ENCODE data around the gene LGMN. TPM values are rescaled to one million over a fixed set of nuclear protein-coding genes. Genes with fewer than 3 reads are reported as not detected.

The LGMN gene
- total and polyA plus RNA-seq, 9 of the 15 experiments (the other 6 are each of a cell fraction or from before 2014, with no cell fraction given): 0.05 to 1.4 (median 0.43) TPM; not detected in 2

DNA sequence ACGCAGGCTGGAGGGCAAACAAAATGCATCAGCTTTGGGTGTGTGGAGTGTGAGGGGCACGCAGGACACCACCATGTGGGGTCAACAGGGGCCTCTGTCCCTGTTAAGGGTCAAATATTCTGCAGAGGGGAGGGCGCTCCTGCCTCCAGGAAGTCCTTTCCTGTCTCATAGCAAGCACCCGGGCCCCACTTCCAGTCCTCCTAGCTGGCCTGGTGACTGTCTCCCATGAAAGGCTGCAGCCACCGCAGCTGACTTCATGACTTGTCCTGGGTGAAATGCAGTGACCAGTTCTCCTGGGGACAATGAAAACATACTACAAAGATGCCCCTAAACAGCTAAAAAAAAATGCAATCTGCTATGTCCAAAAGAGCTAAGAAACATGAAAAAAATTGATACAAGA is 53.6 kb downstream of the LGMN start:
- Histone ChIP-seq H3K36me3 (ENCODE audit: control insufficient read depth, insufficient read depth, low read length) (no peaks in the 10 kb centered on the region), H3K4me3 (no peak overlapping the region), H2AFZ (ENCODE audit: low read depth, low read length) (no peak overlapping the region), H3K9ac (ENCODE audit: insufficient read depth in 1 of 2, low read depth in 2 of 2, low read length in 2 of 2) (no peak overlapping the region), H3K9me1 (ENCODE audit: control insufficient read depth, insufficient read depth, low read length) (no peaks in the 10 kb centered on the region), H3K79me2 (ENCODE audit: control insufficient read depth, insufficient read depth, low read length) (no peaks in the 10 kb centered on the region), H3K27me3 (ENCODE audit: control insufficient read depth in 2 of 2, insufficient read depth in 2 of 2, low read length in 2 of 2) (peaks cover 0 to 31% of the 10 kb centered on the region in 2 experiments; a peak in 3 of 5 replicates), H4K20me1 (replicated peaks; ENCODE audit: control insufficient read depth, insufficient read depth, low read length) (no peaks in the 10 kb centered on the region), H3K27ac (ENCODE audit: extremely low read depth, low read depth, low read length) (no peak overlapping the region), H3K4me1 (replicated peaks in 1 of 2; ENCODE audit: control insufficient read depth in 2 of 2, insufficient read depth in 2 of 2, low read length in 2 of 2) (no peaks in the 10 kb centered on the region), H3K4me2 (ENCODE audit: insufficient read depth, low read length) (no peak overlapping the region), H3K9me3 (replicated peaks; ENCODE audit: control insufficient read depth, insufficient read depth, low read depth, low read length) (no peaks in the 10 kb centered on the region)
- no TSS peak for BruUV-seq (replicated peaks)
- ChIA-PET CTCF (ENCODE audit: low intra/inter-chr PET ratio) (no interaction called here), POLR2A (no interaction called here)
- FAIRE-seq (no peak), DNase-seq (ENCODE audit: extremely low read depth in 1 of 4, low spot score in 3 of 4) (no peak), ATAC-seq (no peak)
- 0% methylated on average over 5 of the region's 5 CpGs for WGBS (ENCODE audit: insufficient coverage, low coverage, missing lambda C conversion rate)
- intact Hi-C loops (cut with micrococcal nuclease): no loop called here
- in situ Hi-C loops (cut with MboI): no loop called here
- TF ChIP-seq NBN (IDR thresholded peaks at IDR 0.05; ENCODE audit: low read depth) (no peak), RBM15 (IDR thresholded peaks at IDR 0.05; ENCODE audit: insufficient read depth, low read length) (no peak), TCFL5 (CRISPR knock-in tag; conservative IDR thresholded peaks at IDR 0.05) (no peak), SMARCA5 (IDR thresholded peaks at IDR 0.05) (no peak), NR2C2 (CRISPR knock-in tag; IDR thresholded peaks at IDR 0.05) (no peak), NR2C2 (tag; IDR thresholded peaks at IDR 0.05) (no peak), ZFP1 (CRISPR knock-in tag; IDR thresholded peaks at IDR 0.05) (no peak), COPS2 (conservative IDR thresholded peaks at IDR 0.05) (no peak), RB1 (IDR thresholded peaks at IDR 0.05; ENCODE audit: low read depth) (no peak), ZNF232 (CRISPR knock-in tag; IDR thresholded peaks at IDR 0.05) (no peak)
- TF ChIP-seq, protein P1, sequence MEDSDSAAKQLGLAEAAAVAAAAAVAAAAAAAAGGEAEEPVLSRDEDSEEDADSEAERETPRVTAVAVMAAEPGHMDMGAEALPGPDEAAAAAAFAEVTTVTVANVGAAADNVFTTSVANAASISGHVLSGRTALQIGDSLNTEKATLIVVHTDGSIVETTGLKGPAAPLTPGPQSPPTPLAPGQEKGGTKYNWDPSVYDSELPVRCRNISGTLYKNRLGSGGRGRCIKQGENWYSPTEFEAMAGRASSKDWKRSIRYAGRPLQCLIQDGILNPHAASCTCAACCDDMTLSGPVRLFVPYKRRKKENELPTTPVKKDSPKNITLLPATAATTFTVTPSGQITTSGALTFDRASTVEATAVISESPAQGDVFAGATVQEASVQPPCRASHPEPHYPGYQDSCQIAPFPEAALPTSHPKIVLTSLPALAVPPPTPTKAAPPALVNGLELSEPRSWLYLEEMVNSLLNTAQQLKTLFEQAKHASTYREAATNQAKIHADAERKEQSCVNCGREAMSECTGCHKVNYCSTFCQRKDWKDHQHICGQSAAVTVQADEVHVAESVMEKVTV (CRISPR knock-in tag; IDR thresholded peaks at IDR 0.05): no peak
- TF ChIP-seq, protein P2, sequence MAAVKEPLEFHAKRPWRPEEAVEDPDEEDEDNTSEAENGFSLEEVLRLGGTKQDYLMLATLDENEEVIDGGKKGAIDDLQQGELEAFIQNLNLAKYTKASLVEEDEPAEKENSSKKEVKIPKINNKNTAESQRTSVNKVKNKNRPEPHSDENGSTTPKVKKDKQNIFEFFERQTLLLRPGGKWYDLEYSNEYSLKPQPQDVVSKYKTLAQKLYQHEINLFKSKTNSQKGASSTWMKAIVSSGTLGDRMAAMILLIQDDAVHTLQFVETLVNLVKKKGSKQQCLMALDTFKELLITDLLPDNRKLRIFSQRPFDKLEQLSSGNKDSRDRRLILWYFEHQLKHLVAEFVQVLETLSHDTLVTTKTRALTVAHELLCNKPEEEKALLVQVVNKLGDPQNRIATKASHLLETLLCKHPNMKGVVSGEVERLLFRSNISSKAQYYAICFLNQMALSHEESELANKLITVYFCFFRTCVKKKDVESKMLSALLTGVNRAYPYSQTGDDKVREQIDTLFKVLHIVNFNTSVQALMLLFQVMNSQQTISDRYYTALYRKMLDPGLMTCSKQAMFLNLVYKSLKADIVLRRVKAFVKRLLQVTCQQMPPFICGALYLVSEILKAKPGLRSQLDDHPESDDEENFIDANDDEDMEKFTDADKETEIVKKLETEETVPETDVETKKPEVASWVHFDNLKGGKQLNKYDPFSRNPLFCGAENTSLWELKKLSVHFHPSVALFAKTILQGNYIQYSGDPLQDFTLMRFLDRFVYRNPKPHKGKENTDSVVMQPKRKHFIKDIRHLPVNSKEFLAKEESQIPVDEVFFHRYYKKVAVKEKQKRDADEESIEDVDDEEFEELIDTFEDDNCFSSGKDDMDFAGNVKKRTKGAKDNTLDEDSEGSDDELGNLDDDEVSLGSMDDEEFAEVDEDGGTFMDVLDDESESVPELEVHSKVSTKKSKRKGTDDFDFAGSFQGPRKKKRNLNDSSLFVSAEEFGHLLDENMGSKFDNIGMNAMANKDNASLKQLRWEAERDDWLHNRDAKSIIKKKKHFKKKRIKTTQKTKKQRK (IDR thresholded peaks at IDR 0.05; ENCODE audit: borderline replicate concordance, low read depth, low read length): no peak
- TF ChIP-seq, protein P3, sequence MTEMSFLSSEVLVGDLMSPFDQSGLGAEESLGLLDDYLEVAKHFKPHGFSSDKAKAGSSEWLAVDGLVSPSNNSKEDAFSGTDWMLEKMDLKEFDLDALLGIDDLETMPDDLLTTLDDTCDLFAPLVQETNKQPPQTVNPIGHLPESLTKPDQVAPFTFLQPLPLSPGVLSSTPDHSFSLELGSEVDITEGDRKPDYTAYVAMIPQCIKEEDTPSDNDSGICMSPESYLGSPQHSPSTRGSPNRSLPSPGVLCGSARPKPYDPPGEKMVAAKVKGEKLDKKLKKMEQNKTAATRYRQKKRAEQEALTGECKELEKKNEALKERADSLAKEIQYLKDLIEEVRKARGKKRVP (CRISPR knock-in tag; IDR thresholded peaks at IDR 0.05): no peak
- TF ChIP-seq, protein P4, sequence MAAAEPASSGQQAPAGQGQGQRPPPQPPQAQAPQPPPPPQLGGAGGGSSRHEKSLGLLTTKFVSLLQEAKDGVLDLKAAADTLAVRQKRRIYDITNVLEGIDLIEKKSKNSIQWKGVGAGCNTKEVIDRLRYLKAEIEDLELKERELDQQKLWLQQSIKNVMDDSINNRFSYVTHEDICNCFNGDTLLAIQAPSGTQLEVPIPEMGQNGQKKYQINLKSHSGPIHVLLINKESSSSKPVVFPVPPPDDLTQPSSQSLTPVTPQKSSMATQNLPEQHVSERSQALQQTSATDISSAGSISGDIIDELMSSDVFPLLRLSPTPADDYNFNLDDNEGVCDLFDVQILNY (CRISPR knock-in tag; IDR thresholded peaks at IDR 0.05): no peak
- TF ChIP-seq, protein P5, sequence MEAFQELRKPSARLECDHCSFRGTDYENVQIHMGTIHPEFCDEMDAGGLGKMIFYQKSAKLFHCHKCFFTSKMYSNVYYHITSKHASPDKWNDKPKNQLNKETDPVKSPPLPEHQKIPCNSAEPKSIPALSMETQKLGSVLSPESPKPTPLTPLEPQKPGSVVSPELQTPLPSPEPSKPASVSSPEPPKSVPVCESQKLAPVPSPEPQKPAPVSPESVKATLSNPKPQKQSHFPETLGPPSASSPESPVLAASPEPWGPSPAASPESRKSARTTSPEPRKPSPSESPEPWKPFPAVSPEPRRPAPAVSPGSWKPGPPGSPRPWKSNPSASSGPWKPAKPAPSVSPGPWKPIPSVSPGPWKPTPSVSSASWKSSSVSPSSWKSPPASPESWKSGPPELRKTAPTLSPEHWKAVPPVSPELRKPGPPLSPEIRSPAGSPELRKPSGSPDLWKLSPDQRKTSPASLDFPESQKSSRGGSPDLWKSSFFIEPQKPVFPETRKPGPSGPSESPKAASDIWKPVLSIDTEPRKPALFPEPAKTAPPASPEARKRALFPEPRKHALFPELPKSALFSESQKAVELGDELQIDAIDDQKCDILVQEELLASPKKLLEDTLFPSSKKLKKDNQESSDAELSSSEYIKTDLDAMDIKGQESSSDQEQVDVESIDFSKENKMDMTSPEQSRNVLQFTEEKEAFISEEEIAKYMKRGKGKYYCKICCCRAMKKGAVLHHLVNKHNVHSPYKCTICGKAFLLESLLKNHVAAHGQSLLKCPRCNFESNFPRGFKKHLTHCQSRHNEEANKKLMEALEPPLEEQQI (IDR thresholded peaks at IDR 0.05): no peak
